Bronchial epithelial cell (primary cell): Measurements from ENCODE around the gene ADGRG2. TPM values are rescaled to one million over a fixed set of nuclear protein-coding genes. Genes with fewer than 3 reads are reported as not detected.

Source experiments
- DNase-seq: peaks from one replicate; pipeline ENCODE4 v3.0.0-alpha.2; 2010; ENCODE audit warnings: low read depth
- FAIRE-seq: peaks from 2 replicates; lab custom pipeline; 2011; peaks lifted over from hg19 to GRCh38; lab: Jason Lieb, UNC
- H3K27me3 ChIP-seq: 2 replicates; pipeline ENCODE4 v1.5.1; 2011; ENCODE audit warnings: low read length; ENCODE audit not compliant: control insufficient read depth, insufficient read depth
- H3K36me3 ChIP-seq: 2 replicates; pipeline ENCODE4 v1.5.1; 2011; ENCODE audit warnings: low read length; ENCODE audit not compliant: control insufficient read depth, insufficient read depth
- H3K4me3 ChIP-seq: 2 replicates; pipeline ENCODE4 v1.5.1; 2011; ENCODE audit warnings: mild to moderate bottlenecking, low read depth, low read length, control low read depth
- total RNA-seq: library from RNA; depleted of rRNA; stranded (reverse); fragments of >200 nt; gene quantifications from 2 replicates; pipeline ENCODE4 v1.2.1, GENCODE V29; 2014
- TF ChIP-seq, protein P1 (sequence below): IDR thresholded peaks from 2 replicates; pipeline ENCODE4 v1.5.1; 2011; ENCODE audit warnings: mild to moderate bottlenecking, moderate library complexity, low read length, control low read depth, inconsistent platforms; ENCODE audit not compliant: insufficient read depth, severe bottlenecking

The ADGRG2 gene
- total RNA-seq, 1 donor from 2014 or later: 0.26 TPM

DNA sequence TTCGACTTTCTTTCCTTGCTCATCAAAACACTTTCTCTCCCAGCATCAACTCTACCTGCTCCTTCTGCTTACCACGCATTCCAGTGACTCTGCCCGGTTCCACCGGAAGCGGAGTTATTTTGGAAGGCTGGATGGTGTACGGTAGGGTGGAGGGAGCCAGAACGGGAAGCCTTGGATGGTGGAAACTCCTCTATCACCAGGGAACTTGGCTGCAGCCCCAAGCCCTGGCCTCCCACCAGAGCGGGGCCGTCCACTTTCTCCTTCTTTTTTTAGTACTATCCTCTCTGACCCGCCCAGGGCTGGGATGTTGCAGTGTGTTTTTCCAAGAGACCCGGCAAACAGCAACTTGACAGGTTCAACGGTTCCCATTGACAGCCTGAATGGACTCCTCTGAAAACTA lies 27.6 kb downstream of the ADGRG2 start:
- Histone ChIP-seq H3K27me3 (no peaks in the 10 kb centered on the region), H3K36me3 (no peaks in the 10 kb centered on the region), H3K4me3 (no peak overlapping the region)
- FAIRE-seq: no peak
- TF ChIP-seq, protein P1, sequence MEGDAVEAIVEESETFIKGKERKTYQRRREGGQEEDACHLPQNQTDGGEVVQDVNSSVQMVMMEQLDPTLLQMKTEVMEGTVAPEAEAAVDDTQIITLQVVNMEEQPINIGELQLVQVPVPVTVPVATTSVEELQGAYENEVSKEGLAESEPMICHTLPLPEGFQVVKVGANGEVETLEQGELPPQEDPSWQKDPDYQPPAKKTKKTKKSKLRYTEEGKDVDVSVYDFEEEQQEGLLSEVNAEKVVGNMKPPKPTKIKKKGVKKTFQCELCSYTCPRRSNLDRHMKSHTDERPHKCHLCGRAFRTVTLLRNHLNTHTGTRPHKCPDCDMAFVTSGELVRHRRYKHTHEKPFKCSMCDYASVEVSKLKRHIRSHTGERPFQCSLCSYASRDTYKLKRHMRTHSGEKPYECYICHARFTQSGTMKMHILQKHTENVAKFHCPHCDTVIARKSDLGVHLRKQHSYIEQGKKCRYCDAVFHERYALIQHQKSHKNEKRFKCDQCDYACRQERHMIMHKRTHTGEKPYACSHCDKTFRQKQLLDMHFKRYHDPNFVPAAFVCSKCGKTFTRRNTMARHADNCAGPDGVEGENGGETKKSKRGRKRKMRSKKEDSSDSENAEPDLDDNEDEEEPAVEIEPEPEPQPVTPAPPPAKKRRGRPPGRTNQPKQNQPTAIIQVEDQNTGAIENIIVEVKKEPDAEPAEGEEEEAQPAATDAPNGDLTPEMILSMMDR: no peak
- no peak for DNase-seq

DNA sequence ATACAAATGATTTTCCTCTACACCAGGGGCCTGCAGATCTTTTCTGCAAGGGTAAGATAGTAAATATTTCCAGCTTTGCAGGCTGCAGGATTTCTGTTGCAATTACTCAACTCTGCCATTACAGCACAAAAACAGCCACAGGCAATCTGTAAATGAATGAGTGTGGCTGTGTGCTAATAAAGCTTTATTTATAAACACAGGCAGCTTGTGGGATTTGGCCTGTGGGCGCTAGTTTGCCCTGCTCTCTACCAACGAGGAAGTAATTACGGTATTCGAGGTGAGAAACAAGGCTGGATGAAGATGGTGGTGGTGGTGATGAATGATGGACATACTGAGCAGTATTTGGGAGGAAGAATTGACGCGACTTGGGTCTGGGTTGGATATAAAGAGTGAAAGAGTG lies 30.7 kb downstream of the ADGRG2 start:
- no peak for DNase-seq
- Histone ChIP-seq H3K4me3 (no peak overlapping the region), H3K36me3 (no peaks in the 10 kb centered on the region), H3K27me3 (no peaks in the 10 kb centered on the region)
- FAIRE-seq: no peak
- TF ChIP-seq, protein P1: no peak

- Histone ChIP-seq H3K27me3 (no peaks in the 10 kb centered on the region), H3K4me3 (no peak overlapping the region), H3K36me3 (no peaks in the 10 kb centered on the region)
- FAIRE-seq (no peak), DNase-seq (no peak)
- TF ChIP-seq, protein P1: no peak
Observed at GRCh38 chrX:19089555-19090040, 32.7 kb downstream of the ADGRG2 start.

DNA sequence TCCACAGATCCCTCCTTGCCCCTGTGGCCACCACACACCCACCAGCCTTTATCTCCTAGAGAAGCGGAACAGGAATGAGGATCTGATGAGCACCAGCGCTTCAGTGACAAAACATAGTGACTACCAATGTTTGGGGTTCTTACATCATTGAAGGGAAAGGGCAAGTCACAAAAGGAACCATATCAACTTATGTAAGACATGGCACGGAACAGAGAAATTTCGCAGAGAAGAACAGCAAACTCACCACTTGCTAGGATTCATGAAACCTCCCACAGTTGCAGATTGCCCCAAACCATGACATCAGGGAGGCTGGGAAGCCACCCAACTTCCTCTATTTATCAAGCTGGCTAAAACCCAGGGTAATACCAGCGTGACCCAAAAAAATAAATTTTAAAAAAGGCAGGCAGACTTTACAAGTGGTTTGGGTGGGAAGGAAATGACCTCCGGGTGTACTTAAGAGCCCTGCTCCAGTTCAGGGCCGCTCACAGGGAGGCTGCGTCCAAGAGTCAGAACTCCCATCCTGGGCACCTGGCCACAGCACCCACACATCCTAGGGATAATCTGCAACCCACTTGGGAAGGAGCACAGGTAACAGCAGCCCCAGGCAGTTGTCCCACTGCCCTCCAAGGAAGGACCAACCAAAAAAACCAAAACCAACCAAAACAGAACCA lies 36.0 kb downstream of the ADGRG2 start:
- TF ChIP-seq, protein P1: no peak
- FAIRE-seq: no peak
- no peaks in the 10 kb centered on the region for H3K36me3 ChIP-seq
- no peaks in the 10 kb centered on the region for H3K27me3 ChIP-seq
- DNase-seq: no peak
- H3K4me3 ChIP-seq: no peak overlapping the region

DNA sequence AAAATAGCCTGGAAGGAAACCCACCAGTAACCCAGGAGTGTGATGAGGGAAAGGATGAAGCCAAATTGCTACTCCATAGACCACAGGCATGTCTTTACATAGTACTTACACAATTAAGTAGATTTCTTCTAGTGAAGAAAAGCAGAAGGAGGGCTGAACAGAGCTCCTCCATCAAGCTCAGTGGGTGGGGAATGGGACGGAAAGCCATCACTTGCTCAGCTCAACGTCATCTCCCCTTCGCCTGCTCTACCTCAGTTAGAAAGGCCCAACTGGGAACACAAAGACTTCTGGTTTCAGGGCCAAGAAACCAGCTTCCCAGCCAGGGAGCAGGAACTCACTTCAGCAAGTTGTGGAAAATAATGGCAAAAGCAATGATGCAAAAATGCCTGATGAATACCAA lies 36.6 kb downstream of the ADGRG2 start:
- H3K4me3 ChIP-seq: no peak overlapping the region
- no peak for FAIRE-seq
- TF ChIP-seq, protein P1: no peak

DNA sequence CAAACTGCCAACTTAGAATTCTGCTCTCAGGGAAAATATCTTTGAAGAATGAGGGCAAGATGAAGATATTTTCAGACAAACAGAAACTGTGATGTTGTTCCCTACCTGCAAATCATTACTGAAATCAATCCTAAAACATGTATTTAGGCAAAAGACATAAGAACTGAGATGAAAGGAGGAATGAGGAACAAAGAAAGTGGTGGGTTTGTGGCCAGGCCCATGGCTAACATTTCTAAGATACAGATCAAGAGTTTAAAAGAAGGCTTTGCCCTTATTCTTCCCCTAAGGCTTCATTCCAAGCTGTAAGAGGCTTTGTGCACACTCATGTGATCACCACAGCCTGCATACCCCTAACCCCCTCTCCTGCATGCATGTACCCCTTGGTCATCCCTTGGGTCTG lies 46.5 kb downstream of the ADGRG2 start:
- no peak for FAIRE-seq

More for the DNA sequence above, 36.6 kb downstream of the ADGRG2 start:
- DNase-seq: no peak
- no peaks in the 10 kb centered on the region for H3K27me3 ChIP-seq
- H3K36me3 ChIP-seq: no peaks in the 10 kb centered on the region

More for the DNA sequence above, 46.5 kb downstream of the ADGRG2 start:
- Histone ChIP-seq H3K4me3 (no peak overlapping the region), H3K36me3 (no peaks in the 10 kb centered on the region), H3K27me3 (no peaks in the 10 kb centered on the region)
- TF ChIP-seq, protein P1: no peak
- no peak for DNase-seq
